ENCODE data around the gene OPALIN. TPM values are rescaled to one million over a fixed set of nuclear protein-coding genes. Genes with fewer than 3 reads are reported as not detected.

OPALIN gene
- total RNA-seq, 2 experiments from 2014 or later, result not detected

- no peaks in the 10 kb centered on the region for H3K36me3 Mint-ChIP-seq (ENCODE audit: low read depth)
- CTCF ChIA-PET, result no interaction called here
- no peaks in the 10 kb centered on the region for H3K4me1 Mint-ChIP-seq (ENCODE audit: low read depth)
- no peak overlapping the region for H3K27ac Mint-ChIP-seq
- H3K27me3 Mint-ChIP-seq (ENCODE audit: low read depth), result peaks cover 3% of the 10 kb centered on the region
- no peak overlapping the region for H3K4me3 Mint-ChIP-seq
- intact Hi-C loops (cut with micrococcal nuclease), result no loop called here
- no peak for DNase-seq
- no peaks in the 10 kb centered on the region for H3K9me3 Mint-ChIP-seq
These were observed 28.8 kb upstream of the OPALIN start for GRCh38 chr10:96387601-96388000.

DNA sequence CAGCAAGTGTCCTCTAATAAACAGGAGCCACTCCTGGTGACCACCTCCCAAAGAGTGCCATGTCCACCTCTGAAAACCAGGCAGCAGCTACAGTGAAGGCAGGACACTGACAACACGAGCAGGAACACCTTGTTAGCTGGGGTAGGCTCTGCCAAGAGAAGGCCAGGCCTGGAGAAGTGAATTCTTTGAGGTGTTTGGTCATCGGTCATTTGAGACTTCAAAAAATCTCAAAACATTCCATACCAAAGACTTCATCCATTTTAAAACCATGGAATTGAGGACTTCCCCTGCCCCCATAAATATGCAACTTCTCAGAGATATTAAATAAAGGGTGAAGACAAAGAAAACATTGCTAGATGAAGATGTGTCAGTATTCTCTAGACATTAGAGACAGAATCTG is 28.4 kb upstream of the OPALIN start:
- Mint-ChIP-seq H3K4me1 (ENCODE audit: low read depth) (no peaks in the 10 kb centered on the region), H3K9me3 (no peaks in the 10 kb centered on the region), H3K27me3 (ENCODE audit: low read depth) (peaks cover 3% of the 10 kb centered on the region), H3K4me3 (no peak overlapping the region), H3K36me3 (ENCODE audit: low read depth) (no peaks in the 10 kb centered on the region), H3K27ac (no peak overlapping the region)
- DNase-seq, result no peak
- CTCF ChIA-PET, result interaction anchor here (1.0 to 1.6 kb wide), 3 partner anchors 8 to 39 kb away, joined by 3 to 6 read pairs (median 3); no protein-coding TSS in a partner anchor
- intact Hi-C loops (cut with micrococcal nuclease), result no loop called here

GRCh38 chr10:96384506-96384905 is 25.7 kb upstream of the OPALIN start:
- CTCF ChIA-PET, result interaction anchor here (0.6 to 1.3 kb wide), 3 partner anchors 8 to 200 kb away, joined by 3 to 5 read pairs (median 4); no protein-coding TSS in a partner anchor
- DNase-seq, result no peak
- intact Hi-C loops (cut with micrococcal nuclease), result no loop called here
- peaks cover 1% of the 10 kb centered on the region for H3K27me3 Mint-ChIP-seq (ENCODE audit: low read depth)
- no peak overlapping the region for H3K27ac Mint-ChIP-seq
- H3K4me3 Mint-ChIP-seq, result no peak overlapping the region
- no peaks in the 10 kb centered on the region for H3K9me3 Mint-ChIP-seq
- H3K4me1 Mint-ChIP-seq (ENCODE audit: low read depth), result no peaks in the 10 kb centered on the region
- H3K36me3 Mint-ChIP-seq (ENCODE audit: low read depth), result no peaks in the 10 kb centered on the region

- intact Hi-C loops (cut with micrococcal nuclease), result no loop called here
These were observed 22.0 kb upstream of the OPALIN start for GRCh38 chr10:96380821-96381220.

DNA sequence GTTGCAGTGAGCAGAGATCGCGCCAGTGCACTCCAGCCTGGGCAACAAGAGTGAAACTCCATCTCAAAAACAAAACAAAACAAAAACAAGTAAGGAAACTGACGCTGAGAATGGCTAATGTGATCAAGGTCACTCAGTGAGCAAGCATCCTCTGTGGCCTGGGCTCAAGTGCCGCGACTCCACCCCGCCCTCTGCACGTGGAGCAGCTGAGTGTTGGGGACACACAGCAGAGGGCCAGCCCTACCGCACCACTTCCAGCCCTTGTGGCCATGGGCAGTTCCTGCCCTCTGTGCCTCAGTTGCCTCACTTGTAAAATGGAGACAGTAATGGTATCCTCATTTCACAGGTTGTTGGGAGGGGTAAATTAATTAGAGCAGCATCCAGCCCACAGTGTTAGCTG is 21.0 kb upstream of the OPALIN start:
- no peak overlapping the region for H3K27ac Mint-ChIP-seq
- intact Hi-C loops (cut with micrococcal nuclease), result loop anchor here (10.0 kb wide), 1 partner anchor 655 kb away; no protein-coding TSS in a partner anchor
- DNase-seq, result no peak
- H3K36me3 Mint-ChIP-seq (ENCODE audit: low read depth), result no peaks in the 10 kb centered on the region
- no peak overlapping the region for H3K4me3 Mint-ChIP-seq
- peaks cover 1% of the 10 kb centered on the region for H3K27me3 Mint-ChIP-seq (ENCODE audit: low read depth)
- H3K9me3 Mint-ChIP-seq, result no peaks in the 10 kb centered on the region
- H3K4me1 Mint-ChIP-seq (ENCODE audit: low read depth), result peaks cover 4% of the 10 kb centered on the region
- CTCF ChIA-PET, result no interaction called here

More at GRCh38 chr10:96380821-96381220, 22.0 kb upstream of the OPALIN start:
- H3K4me3 Mint-ChIP-seq, result no peak overlapping the region
- no peaks in the 10 kb centered on the region for H3K4me1 Mint-ChIP-seq (ENCODE audit: low read depth)
- no peaks in the 10 kb centered on the region for H3K36me3 Mint-ChIP-seq (ENCODE audit: low read depth)
- H3K27ac Mint-ChIP-seq, result no peak overlapping the region
- DNase-seq, result no peak
- H3K9me3 Mint-ChIP-seq, result no peaks in the 10 kb centered on the region
- peaks cover 1% of the 10 kb centered on the region for H3K27me3 Mint-ChIP-seq (ENCODE audit: low read depth)
- CTCF ChIA-PET, result interaction anchor here (1.5 kb wide), 1 partner anchor 10 kb away, joined by 4 read pairs; no protein-coding TSS in a partner anchor

GRCh38 chr10:96378741-96379140 is 19.9 kb upstream of the OPALIN start:
- Mint-ChIP-seq H3K4me1 (ENCODE audit: low read depth) (peaks cover 6% of the 10 kb centered on the region), H3K4me3 (no peak overlapping the region), H3K36me3 (ENCODE audit: low read depth) (no peaks in the 10 kb centered on the region), H3K27me3 (ENCODE audit: low read depth) (peaks cover 3% of the 10 kb centered on the region), H3K9me3 (no peaks in the 10 kb centered on the region), H3K27ac (no peak overlapping the region)
- no peak for DNase-seq
- CTCF ChIA-PET, result interaction anchor here (0.6 to 1.0 kb wide), 2 partner anchors 91 to 103 kb away, joined by 3 read pairs; no protein-coding TSS in a partner anchor
- intact Hi-C loops (cut with micrococcal nuclease), result loop anchor here (10.0 kb wide), 1 partner anchor 656 kb away; no protein-coding TSS in a partner anchor

DNA sequence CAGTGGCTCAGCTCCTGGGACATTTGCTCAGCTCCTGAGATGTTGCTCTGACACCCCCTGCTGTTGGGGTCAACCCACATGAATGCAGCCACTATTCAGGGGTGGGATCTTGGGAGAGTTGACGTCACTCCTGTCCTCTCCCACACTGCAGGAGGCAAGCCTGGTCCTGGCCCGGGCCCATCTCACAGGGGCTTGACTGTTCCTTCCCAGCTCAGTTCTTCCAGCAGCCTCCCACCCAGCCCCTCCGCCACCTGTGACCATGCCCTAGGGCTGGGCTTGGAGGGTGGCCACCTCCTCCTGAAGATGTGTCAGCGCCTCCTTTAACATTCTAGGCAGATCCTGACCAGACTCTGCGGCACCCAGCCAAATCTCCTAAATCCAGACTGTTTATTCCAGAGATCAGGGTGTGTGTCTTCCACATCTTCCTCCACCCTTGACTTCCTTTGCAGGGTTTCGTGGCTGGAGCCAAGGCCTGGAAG is 19.1 kb upstream of the OPALIN start:
- Mint-ChIP-seq H3K4me1 (ENCODE audit: low read depth) (peaks cover 6% of the 10 kb centered on the region), H3K27me3 (ENCODE audit: low read depth) (peaks cover 3% of the 10 kb centered on the region), H3K4me3 (no peak overlapping the region), H3K27ac (no peak overlapping the region), H3K9me3 (no peaks in the 10 kb centered on the region), H3K36me3 (ENCODE audit: low read depth) (no peaks in the 10 kb centered on the region)
- no peak for DNase-seq
- intact Hi-C loops (cut with micrococcal nuclease), result loop anchor here (10.0 kb wide), 1 partner anchor 657 kb away; no protein-coding TSS in a partner anchor
- CTCF ChIA-PET, result no interaction called here

- Mint-ChIP-seq H3K36me3 (ENCODE audit: low read depth) (no peaks in the 10 kb centered on the region), H3K27ac (no peak overlapping the region), H3K9me3 (no peaks in the 10 kb centered on the region), H3K4me1 (ENCODE audit: low read depth) (peaks cover 6% of the 10 kb centered on the region), H3K4me3 (no peak overlapping the region), H3K27me3 (ENCODE audit: low read depth) (peaks cover 3% of the 10 kb centered on the region)
- DNase-seq, result no peak
- intact Hi-C loops (cut with micrococcal nuclease), result loop anchor here (10.0 kb wide), 1 partner anchor 658 kb away; no protein-coding TSS in a partner anchor
- CTCF ChIA-PET, result interaction anchor here (0.7 to 1.6 kb wide), 2 partner anchors 8 to 72 kb away, joined by 4 to 5 read pairs; no protein-coding TSS in a partner anchor
These were observed 17.7 kb upstream of the OPALIN start for GRCh38 chr10:96376483-96376882.

- Mint-ChIP-seq H3K4me3 (peak overlapping the region; percentile 74), H3K36me3 (ENCODE audit: low read depth) (no peaks in the 10 kb centered on the region), H3K4me1 (ENCODE audit: low read depth) (peaks cover 6% of the 10 kb centered on the region), H3K27me3 (ENCODE audit: low read depth) (peaks cover 3% of the 10 kb centered on the region), H3K27ac (no peak overlapping the region), H3K9me3 (no peaks in the 10 kb centered on the region)
- intact Hi-C loops (cut with micrococcal nuclease), result loop anchor here (1.0 to 10.0 kb wide), 7 partner anchors 21 to 660 kb away; partner anchors contain the start of gene PIK3AP1
- peak; percentile 89 for DNase-seq
- CTCF ChIA-PET, result interaction anchor here (0.5 to 2.8 kb wide), 39 partner anchors 8 to 851 kb away, joined by 3 to 20 read pairs (median 4); partner anchors contain the start of genes OPALIN and TLL2
These were observed 16.4 kb upstream of the OPALIN start for GRCh38 chr10:96374985-96375830.

GRCh38 chr10:96374639-96374984 is 15.8 kb upstream of the OPALIN start:
- no peak overlapping the region for H3K27ac Mint-ChIP-seq
- CTCF ChIA-PET, result interaction anchor here (0.6 to 2.8 kb wide), 32 partner anchors 9 to 649 kb away, joined by 3 to 20 read pairs (median 4); partner anchors contain the start of genes OPALIN and TLL2
- intact Hi-C loops (cut with micrococcal nuclease), result loop anchor here (2.0 to 10.0 kb wide), 3 partner anchors 266 to 660 kb away; partner anchors contain the start of gene PIK3AP1
- no peak for DNase-seq
- H3K9me3 Mint-ChIP-seq, result no peaks in the 10 kb centered on the region
- H3K4me3 Mint-ChIP-seq, result peak overlapping the region; percentile 74
- H3K27me3 Mint-ChIP-seq (ENCODE audit: low read depth), result peaks cover 3% of the 10 kb centered on the region
- H3K4me1 Mint-ChIP-seq (ENCODE audit: low read depth), result peaks cover 6% of the 10 kb centered on the region
- no peaks in the 10 kb centered on the region for H3K36me3 Mint-ChIP-seq (ENCODE audit: low read depth)

GRCh38 chr10:96374004-96374403 is 15.2 kb upstream of the OPALIN start:
- Mint-ChIP-seq H3K27ac (no peak overlapping the region), H3K4me1 (ENCODE audit: low read depth) (peaks cover 6% of the 10 kb centered on the region), H3K4me3 (peak overlapping the region; percentile 74), H3K36me3 (ENCODE audit: low read depth) (no peaks in the 10 kb centered on the region), H3K9me3 (no peaks in the 10 kb centered on the region), H3K27me3 (ENCODE audit: low read depth) (peaks cover 3% of the 10 kb centered on the region)
- CTCF ChIA-PET, result interaction anchor here (1.2 to 2.8 kb wide), 11 partner anchors 8 to 613 kb away, joined by 3 to 20 read pairs (median 6); partner anchors contain the start of genes OPALIN and TLL2
- DNase-seq, result no peak
- intact Hi-C loops (cut with micrococcal nuclease), result loop anchor here (2.0 to 10.0 kb wide), 3 partner anchors 267 to 661 kb away; partner anchors contain the start of gene PIK3AP1

DNA sequence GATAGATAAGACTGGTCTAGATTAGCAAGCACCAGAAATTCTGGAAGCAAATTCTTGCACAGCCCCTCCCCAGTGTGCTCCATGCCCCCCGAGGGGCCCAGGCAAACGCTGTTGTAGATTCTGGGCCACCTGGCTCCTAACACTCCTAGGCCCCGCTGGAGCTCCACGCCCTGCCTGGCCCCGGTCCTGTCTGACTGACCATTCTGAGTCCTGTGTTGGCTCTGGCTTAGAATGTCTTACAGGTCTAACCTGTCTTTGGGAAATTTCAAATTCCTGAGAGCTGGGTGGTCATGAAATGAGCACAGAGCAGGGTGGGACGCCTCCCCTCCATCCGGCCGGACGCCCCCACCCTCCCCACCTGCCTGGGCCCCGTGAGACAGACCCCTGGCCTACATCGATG is 12.6 kb upstream of the OPALIN start:
- Mint-ChIP-seq H3K4me3 (no peak overlapping the region), H3K9me3 (no peaks in the 10 kb centered on the region), H3K27me3 (ENCODE audit: low read depth) (peaks cover 3% of the 10 kb centered on the region), H3K36me3 (ENCODE audit: low read depth) (no peaks in the 10 kb centered on the region), H3K27ac (no peak overlapping the region), H3K4me1 (ENCODE audit: low read depth) (peaks cover 6% of the 10 kb centered on the region)
- no peak for DNase-seq
- CTCF ChIA-PET, result interaction anchor here (1.0 to 1.8 kb wide), 11 partner anchors 14 to 654 kb away, joined by 3 to 9 read pairs (median 4); no protein-coding TSS in a partner anchor
- intact Hi-C loops (cut with micrococcal nuclease), result loop anchor here (10.0 kb wide), 1 partner anchor 663 kb away; no protein-coding TSS in a partner anchor
